Dermis blood vessel endothelial cell (primary cell): ENCODE results near the gene MPP3. TPM values are rescaled to one million over a fixed set of nuclear protein-coding genes. Genes with fewer than 3 reads are reported as not detected.

Source experiments
- DNase-seq: peaks from one replicate; pipeline ENCODE4 v3.0.0; 2010
- total RNA-seq: library from RNA; depleted of rRNA; stranded (reverse); fragments of >200 nt; gene quantifications from 2 replicates; pipeline ENCODE4 v1.2.3, GENCODE V29; 2014

The MPP3 gene
- total RNA-seq, 1 donor from 2014 or later, result 4.9 TPM

DNA sequence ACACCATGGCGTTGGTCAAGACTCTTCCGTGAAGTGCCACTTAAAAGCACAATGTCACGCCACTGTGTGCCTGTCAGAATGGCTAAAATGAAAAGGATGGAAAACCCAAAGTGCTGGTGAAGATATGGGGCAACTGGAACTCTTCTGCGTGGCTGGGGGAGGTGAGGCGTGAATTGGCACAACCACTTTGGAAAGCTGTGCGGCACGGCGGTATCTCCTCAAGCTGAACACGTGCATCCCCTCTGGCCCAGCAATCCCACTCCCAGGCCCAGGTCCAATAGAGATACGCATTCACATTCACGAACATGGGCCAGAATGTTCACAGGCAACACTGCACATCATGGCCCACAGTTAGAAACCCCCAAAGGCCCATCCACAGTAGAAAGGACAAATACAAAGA lies 63.1 kb downstream of the MPP3 start:
- DNase-seq, result no peak

DNA sequence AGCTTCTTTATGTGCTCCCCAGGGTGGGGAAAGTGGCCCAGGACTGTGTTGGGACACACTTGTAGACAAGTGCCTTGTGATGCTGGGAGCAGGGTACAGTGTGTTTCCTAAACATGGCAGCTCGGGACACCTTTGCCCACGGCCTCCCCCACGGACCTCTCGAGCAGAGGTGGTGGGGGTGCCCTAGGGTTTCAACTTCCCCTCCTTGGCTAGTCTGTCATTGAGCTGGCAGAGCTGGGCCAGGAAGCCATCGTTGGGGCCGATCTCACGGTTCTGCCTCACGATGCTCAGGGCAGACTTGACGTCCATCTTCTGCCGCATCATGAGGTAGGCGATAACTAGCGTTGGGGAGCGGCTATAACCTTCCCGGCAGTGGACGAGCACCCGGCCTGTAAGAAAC lies 63.5 kb downstream of the MPP3 start:
- DNase-seq, result no peak

GRCh38 chr17:43768943-43769342 lies 64.0 kb downstream of the MPP3 start:
- no peak for DNase-seq

GRCh38 chr17:43768382-43768781 lies 64.6 kb downstream of the MPP3 start:
- DNase-seq, result peak; percentile 66

DNA sequence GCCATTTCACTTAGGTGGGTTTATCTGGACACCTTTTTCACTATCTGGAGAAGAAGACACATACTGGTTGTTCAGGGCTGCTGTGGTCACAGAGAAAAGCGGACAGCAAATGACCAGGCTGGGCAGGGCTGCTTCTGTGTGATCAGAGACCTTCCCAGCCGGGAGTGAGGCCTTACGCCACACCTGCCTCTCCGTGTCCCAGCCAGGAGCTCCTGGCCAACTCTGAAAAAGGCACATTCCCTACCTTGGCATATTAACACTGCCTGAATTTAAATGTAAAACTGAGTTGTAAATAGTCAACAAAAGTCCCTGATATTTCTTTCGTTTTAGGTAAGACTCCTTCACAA lies 65.3 kb downstream of the MPP3 start:
- DNase-seq, result no peak

DNA sequence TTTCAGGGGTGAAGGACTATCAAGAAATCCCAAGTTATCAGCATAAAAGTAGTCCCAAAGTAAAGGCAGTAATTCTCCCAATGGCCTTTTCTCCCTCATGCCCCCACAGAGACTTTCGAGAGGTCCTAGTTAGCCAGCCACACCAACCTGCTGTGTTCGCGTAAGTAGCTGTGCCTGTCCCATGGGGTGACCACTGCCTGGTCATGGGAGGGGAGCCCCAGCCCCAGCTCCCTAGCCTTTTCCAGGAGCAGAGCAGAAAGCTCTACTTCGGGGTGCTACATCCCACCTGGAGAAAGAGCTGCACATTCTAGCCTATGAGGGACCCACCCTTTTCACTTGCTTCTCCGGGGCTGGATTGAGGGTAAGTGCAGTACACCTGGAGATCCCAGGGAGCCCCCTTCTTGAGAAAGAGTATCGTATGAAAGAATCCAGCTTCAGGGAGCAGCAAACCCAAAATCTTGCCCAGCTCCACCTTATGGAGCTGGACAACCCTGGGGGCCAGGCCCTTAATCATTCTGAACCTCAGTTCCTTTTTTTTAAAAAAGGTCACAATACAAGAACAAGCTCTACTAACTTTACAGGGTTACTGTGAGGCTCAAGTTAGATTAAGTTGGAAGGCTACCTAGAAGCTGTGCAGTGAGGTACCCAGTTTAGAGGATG lies 65.8 kb downstream of the MPP3 start:
- no peak for DNase-seq

DNA sequence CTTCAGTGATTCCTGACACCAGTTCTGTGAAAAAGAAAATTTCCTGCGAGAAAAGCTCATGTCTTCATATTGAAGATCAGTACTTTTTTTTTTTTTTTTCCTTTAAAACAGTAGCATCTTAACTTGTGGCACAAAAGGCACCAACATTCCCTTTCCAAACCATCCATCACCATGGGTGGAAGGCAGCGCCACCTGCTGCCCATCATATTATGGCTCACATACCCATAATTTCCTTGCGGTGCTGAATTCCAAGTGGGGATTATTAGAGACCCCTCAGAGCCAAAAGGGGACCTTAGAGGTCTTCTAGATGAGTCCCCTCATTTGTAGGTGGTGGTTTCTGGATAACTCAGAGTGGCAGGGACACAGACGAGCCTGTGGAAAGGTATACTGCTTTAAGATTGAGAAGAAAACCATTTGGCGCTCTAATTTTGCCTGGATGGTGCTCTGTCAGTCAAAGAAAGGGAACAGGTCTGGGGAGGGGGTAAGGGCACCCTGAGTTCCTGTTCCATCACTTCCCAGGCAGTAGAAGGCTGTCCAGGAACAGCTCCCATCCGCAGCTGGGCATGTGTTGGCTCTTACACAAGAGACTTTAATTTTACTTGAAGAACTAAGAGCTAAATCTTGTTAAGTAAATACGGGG lies 66.4 kb downstream of the MPP3 start:
- DNase-seq, result peak; percentile 76

- DNase-seq, result peak; percentile 96
Observed at GRCh38 chr17:43760254-43760852, 72.6 kb downstream of the MPP3 start.

- no peak for DNase-seq
Observed at GRCh38 chr17:43759836-43760235, 73.1 kb downstream of the MPP3 start.

DNA sequence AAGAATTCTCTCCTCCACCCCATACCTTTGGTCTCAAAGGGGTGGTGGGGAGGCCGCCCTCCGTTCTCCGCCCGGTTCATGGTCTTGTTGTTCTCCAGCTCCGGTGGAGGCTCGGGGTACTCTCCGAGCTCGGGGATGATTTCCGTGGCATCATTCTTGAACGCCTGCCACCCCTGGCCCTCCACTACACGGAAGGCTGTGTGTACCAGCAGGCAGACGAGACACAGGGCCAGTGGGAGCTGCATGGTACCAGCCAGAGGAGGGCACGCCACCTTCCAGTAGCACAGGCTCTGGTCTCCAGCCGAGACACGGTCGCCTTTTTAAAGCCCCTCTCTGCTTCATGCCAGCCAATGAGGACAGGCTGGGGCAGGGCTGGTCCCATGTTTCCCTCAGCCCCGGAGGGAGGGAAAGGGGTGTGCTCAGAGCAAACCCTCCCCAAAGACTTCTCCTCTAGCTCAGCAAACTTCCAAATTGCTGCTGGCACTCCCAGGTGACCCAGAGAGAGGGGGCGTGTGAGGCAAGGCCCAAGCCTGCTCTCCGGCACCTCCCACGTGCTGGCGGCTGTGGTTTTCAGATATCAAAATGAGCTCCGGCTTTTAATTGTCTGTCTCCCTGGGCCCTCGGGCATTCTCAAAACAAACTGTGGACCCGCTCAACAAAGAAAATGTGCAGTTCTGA lies 74.3 kb downstream of the MPP3 start, which contains the start of gene SOST:
Gene SOST, minus strand, starts transcription at position 295 of the 678 bp plus-strand sequence. Its CDS starts 50 bp downstream, at position 245.
- no peak for DNase-seq

DNA sequence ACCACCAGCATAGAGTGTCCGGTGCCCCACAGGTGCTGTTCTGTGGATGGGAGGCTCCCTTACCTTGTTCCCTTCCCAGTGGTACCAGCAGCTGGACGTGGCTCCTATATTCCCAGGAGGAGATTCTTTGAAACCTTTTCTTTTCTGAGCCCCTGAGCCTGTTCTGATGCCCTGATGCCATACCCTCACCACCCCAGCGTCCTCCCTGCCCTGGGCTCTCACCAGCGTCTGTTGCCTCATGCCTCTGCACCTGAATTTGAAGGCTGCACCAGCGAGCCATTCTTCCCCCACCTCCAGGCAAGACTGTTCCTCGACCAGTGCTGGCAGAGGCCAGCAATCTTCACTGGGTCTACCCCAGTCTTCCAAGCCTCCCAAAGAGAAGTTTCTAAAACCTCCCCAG lies 74.9 kb downstream of the MPP3 start:
- no peak for DNase-seq

- no peak for DNase-seq
Observed at GRCh38 chr17:43757171-43757660, 75.7 kb downstream of the MPP3 start.

DNA sequence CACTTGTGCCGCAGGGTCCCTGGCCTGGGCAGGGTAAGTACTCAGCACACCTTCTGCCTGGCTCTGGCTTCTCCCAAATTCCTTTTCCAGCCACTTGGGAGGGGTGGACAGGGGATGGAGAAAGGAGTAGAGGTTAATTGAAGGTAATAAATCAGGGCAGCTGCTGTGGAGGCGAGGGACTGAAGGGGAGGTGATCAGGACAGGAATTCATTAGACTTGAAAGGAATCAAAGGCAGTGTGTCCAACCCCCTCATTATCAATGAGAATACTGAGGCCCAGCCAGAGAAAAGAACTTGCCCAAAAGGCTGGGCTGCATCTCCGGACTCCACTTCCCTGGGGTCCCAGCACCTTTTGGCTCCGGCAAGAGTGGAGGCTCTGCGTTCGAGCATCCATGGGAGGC lies 76.7 kb downstream of the MPP3 start:
- no peak for DNase-seq

GRCh38 chr17:43755389-43755875 lies 77.5 kb downstream of the MPP3 start:
- DNase-seq, result peak; percentile 50

DNA sequence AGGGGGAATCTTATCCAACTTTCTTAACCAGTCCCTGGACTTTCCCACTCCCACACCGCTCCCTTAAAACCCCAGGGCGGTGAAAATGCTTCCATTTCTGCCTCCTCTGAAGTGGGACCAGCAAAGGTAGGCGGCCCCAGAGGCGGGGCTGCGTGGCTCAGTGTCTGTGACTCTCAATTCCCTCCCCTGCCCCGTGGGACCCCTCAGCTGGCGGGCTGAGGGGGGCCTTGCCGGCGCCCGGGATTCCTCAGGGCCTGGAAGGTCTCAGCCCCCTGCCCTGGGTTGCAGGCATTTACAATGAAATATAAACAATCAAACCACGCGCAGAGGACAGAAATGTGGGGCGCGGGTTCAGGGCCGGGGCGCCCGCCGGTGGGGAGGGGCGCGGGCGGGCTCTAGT lies 78.0 kb downstream of the MPP3 start:
- DNase-seq, result no peak

DNA sequence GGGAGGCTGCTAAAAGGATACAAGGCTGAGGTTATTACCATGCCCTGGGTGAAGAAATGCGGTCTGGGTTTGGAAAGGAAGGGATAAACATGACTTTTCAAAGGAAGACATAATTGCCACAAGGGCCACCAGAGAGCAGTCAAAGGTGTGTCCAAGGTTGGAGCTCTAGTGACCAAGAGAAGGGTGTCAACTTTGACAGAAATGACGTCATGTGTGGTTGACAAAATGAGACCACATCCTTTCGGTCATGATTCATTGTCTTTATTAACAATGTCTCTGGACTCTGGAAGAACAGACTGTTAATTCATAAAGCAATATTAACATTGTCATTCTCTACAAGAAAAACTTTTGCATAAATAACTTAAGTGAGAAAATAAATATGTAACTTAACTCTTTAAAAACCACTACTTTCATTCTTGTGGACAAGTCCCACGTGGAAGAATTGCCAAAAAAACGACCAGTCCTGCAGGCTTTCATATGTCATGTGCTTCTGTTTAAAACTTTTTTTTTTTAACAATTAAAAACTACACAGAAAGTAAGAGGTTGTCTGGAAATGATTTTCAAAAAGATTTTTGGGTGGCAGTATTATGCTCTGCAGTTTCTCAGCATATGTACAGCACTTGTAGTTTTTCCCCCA lies 79.3 kb downstream of the MPP3 start:
- no peak for DNase-seq

Other genes starting within 250 kb of the MPP3 start
- 0.05 and 1.4 TPM in 2 replicates for gene MEOX1, start 171.2 kb downstream of the MPP3 start, total RNA-seq
- 0.05 TPM in 1 of 2 replicates, not detected in the other for gene SOST, start 74.4 kb downstream of the MPP3 start, total RNA-seq
- 73.0 and 73.5 TPM in 2 replicates for gene DUSP3, start 54.2 kb downstream of the MPP3 start, total RNA-seq
- not detected in 2 replicates for gene CFAP97D1, start 52.7 kb downstream of the MPP3 start, total RNA-seq
- 0.05 and 0.34 TPM in 2 replicates for gene CD300LG, start 14.0 kb upstream of the MPP3 start, total RNA-seq
- gene MPP2, start 74.4 kb upstream of the MPP3 start, total RNA-seq, result 0.34 and 0.84 TPM in 2 replicates
- not detected in 2 replicates for gene PPY, start 109.3 kb upstream of the MPP3 start, total RNA-seq
- not detected in 2 replicates for gene PYY, start 120.8 kb upstream of the MPP3 start, total RNA-seq
- gene NAGS, start 171.5 kb upstream of the MPP3 start, total RNA-seq, result 6.8 and 10.0 TPM in 2 replicates
- gene TMEM101, start 181.8 kb upstream of the MPP3 start, total RNA-seq, result 85.2 and 117 TPM in 2 replicates
- 21.8 and 32.0 TPM in 2 replicates for gene LSM12, start 233.5 kb upstream of the MPP3 start, total RNA-seq
- gene G6PC3, start 237.6 kb upstream of the MPP3 start, total RNA-seq, result 14.3 and 35.1 TPM in 2 replicates